CD4-positive, alpha-beta T cell treated with Interleukin-4 for 1 hour (primary cell): ENCODE results near the gene GRIP1.
A peak's percentile ranks its signal among the peaks of the same experiment; 100 is the strongest.

Experiments
- DNase-seq, 2 donors: peaks; one replicate each; pipeline ENCODE4 v3.0.0-alpha.2; 2020 to 2022

The GRIP1 gene

GRCh38 chr12:66303316-66303804, 375.5 kb downstream of the GRIP1 start:
- peak in 1 of 2 donors; percentile 77 for DNase-seq

GRCh38 chr12:66302827-66303169, 376.1 kb downstream of the GRIP1 start:
- no peak for DNase-seq

GRCh38 chr12:66301944-66302826, 376.7 kb downstream of the GRIP1 start, which contains the start of gene HELB:
Gene HELB (plus strand): TSS chr12:66302493. CDS start chr12:66302604, 111 bp downstream.
- peak; percentile 97 to 98 for DNase-seq

GRCh38 chr12:66297923-66298322, 381.0 kb downstream of the GRIP1 start:
- DNase-seq = no peak
